HAP-1 (cell line): ENCODE measurements around the gene MAGEB6B.
"Not testable (repeated sequence)": the region's sequence is repeated elsewhere in the genome, so short reads cannot be mapped to it uniquely, and the experiment has no call there.

Experiments used
- DNase-seq, 2 experiments: peaks; one replicate each; pipeline ENCODE4 v3.0.0-alpha.2; 2016 to 2020; ENCODE audit warnings: low spot score in 2 of 2
- H3K27me3 ChIP-seq: fragments of 250-450 bp; sonication (Bioruptor Pico); 2 replicates; pipeline ENCODE4 v1.5.1; 2020; ENCODE audit warnings: low read depth, mild to moderate bottlenecking, moderate library complexity
- H3K36me3 ChIP-seq: fragments of 250-450 bp; sonication (Bioruptor Pico); replicated peaks from 2 replicates; pipeline ENCODE4 v1.5.1; 2020; ENCODE audit warnings: mild to moderate bottlenecking
- H3K4me1 ChIP-seq: fragments of 250-450 bp; sonication (Bioruptor Pico); 2 replicates; pipeline ENCODE4 v1.5.1; 2020; ENCODE audit warnings: mild to moderate bottlenecking
- H3K4me3 ChIP-seq: fragments of 250-450 bp; sonication (Bioruptor Pico); 2 replicates; pipeline ENCODE4 v1.5.1; 2020; ENCODE audit warnings: mild to moderate bottlenecking, moderate library complexity
- H3K9me3 ChIP-seq: fragments of 250-450 bp; sonication (Bioruptor Pico); 2 replicates; pipeline ENCODE4 v1.5.1; 2020; ENCODE audit warnings: mild to moderate bottlenecking, moderate library complexity
- in situ Hi-C: fragments of 300-500 bp; cut with MboI; formaldehyde crosslinking; loops from 3 replicates; pipeline ENCODE4 v1.14.3; 2020; ENCODE audit warnings: low sequenced_read_pairs, inconsistent platforms, mixed read lengths

The MAGEB6B gene

GRCh38 chrX:26160301-26160700 lies at the start of gene MAGEB6B:
Gene MAGEB6B, plus strand, starts transcription at chrX:26160601. Its CDS starts 0 bp downstream, at chrX:26160601.
- no peaks in the 10 kb centered on the region for H3K36me3 ChIP-seq
- H3K4me3 ChIP-seq = no peak within 1 kb of the TSS
- H3K4me1 ChIP-seq = no peaks in the 10 kb centered on the region
- no peak for DNase-seq
- no peaks in the 10 kb centered on the region for H3K9me3 ChIP-seq
- no peaks in the 10 kb centered on the region for H3K27me3 ChIP-seq
- in situ Hi-C loops = no loop called here

- in situ Hi-C loops = no loop called here
- Histone ChIP-seq H3K4me1 (no peaks in the 10 kb centered on the region), H3K27me3 (no peaks in the 10 kb centered on the region), H3K4me3 (no peak within 1 kb of the TSS), H3K9me3 (no peaks in the 10 kb centered on the region), H3K36me3 (no peaks in the 10 kb centered on the region)
- DNase-seq = no peak
Measured at GRCh38 chrX:26138274-26138673, 22.1 kb upstream of the MAGEB6B start, which contains the start of gene MAGEB18. Gene MAGEB18, plus strand, starts transcription at chrX:26138343. Its CDS starts 643 bp downstream, at chrX:26138986.

GRCh38 chrX:26146024-26146423 lies 14.4 kb upstream of the MAGEB6B start:
- in situ Hi-C loops = no loop called here
- Histone ChIP-seq H3K4me3 (no peak overlapping the region), H3K4me1 (no peaks in the 10 kb centered on the region), H3K9me3 (no peaks in the 10 kb centered on the region), H3K36me3 (no peaks in the 10 kb centered on the region), H3K27me3 (no peaks in the 10 kb centered on the region)
- no peak for DNase-seq

GRCh38 chrX:26192204-26192603 lies 31.8 kb downstream of the MAGEB6B start, which contains the start of gene MAGEB6:
Gene MAGEB6, plus strand, starts transcription at chrX:26192440. Its CDS starts 1,407 bp downstream, at chrX:26193847.
- Histone ChIP-seq H3K4me3 (no peak within 1 kb of the TSS), H3K4me1 (no peaks in the 10 kb centered on the region), H3K36me3 (no peaks in the 10 kb centered on the region), H3K27me3 (no peaks in the 10 kb centered on the region), H3K9me3 (no peaks in the 10 kb centered on the region)
- in situ Hi-C loops = no loop called here
- DNase-seq = peak in 1 of 2 experiments; percentile 12

- in situ Hi-C loops = no loop called here
- no peaks in the 10 kb centered on the region for H3K27me3 ChIP-seq
Measured at GRCh38 chrX:26203561-26203960, 43.2 kb downstream of the MAGEB6B start.

GRCh38 chrX:26204717-26205116 lies 44.3 kb downstream of the MAGEB6B start:
- H3K4me3 ChIP-seq, H3K9me3 ChIP-seq, H3K36me3 ChIP-seq, DNase-seq, H3K27me3 ChIP-seq, in situ Hi-C loops, H3K4me1 ChIP-seq: not testable (repeated sequence)

More at GRCh38 chrX:26203561-26203960, 43.2 kb downstream of the MAGEB6B start:
- H3K4me1 ChIP-seq = no peaks in the 10 kb centered on the region
- no peaks in the 10 kb centered on the region for H3K36me3 ChIP-seq
- no peaks in the 10 kb centered on the region for H3K9me3 ChIP-seq
- no peak overlapping the region for H3K4me3 ChIP-seq
- DNase-seq = no peak

GRCh38 chrX:26208012-26208411 lies 47.6 kb downstream of the MAGEB6B start:
- Histone ChIP-seq H3K4me1 (no peaks in the 10 kb centered on the region), H3K27me3 (no peaks in the 10 kb centered on the region), H3K9me3 (no peaks in the 10 kb centered on the region), H3K4me3 (no peak overlapping the region), H3K36me3 (no peaks in the 10 kb centered on the region)
- DNase-seq = no peak
- in situ Hi-C loops = no loop called here
